Keratinocyte (primary cell): Measurements from ENCODE around the gene ST6GAL1. TPM values are rescaled to one million over a fixed set of nuclear protein-coding genes. Genes with fewer than 3 reads are reported as not detected.

Source experiments
- DNase-seq: peaks from one replicate; pipeline ENCODE4 v3.0.0-alpha.2; 2011; ENCODE audit warnings: low read depth, missing footprints, low spot score
- FAIRE-seq: peaks from 2 replicates; lab custom pipeline; 2011; peaks lifted over from hg19 to GRCh38; lab: Jason Lieb, UNC
- H2AFZ ChIP-seq: 2 replicates; pipeline ENCODE4 v1.6.0; 2012; ENCODE audit warnings: low read length, control low read depth, inconsistent platforms; ENCODE audit not compliant: control insufficient read depth
- H3K27ac ChIP-seq: 2 replicates; pipeline ENCODE4 v1.5.1; 2011; ENCODE audit warnings: low read length; ENCODE audit not compliant: control insufficient read depth, insufficient read depth
- H3K27me3 ChIP-seq: 3 replicates; pipeline ENCODE4 v1.6.0; 2011; ENCODE audit warnings: low read length; ENCODE audit not compliant: control insufficient read depth, insufficient read depth; ENCODE audit errors: extremely low read depth
- H3K36me3 ChIP-seq, 2 experiments: 2 replicates in 1 of 2; 3 replicates in 1 of 2; pipeline ENCODE4 v1.5.1; 2011; ENCODE audit warnings: low read length in 2 of 2, mild to moderate bottlenecking in 1 of 2; ENCODE audit not compliant: control insufficient read depth in 2 of 2, insufficient read depth in 2 of 2; ENCODE audit errors: extremely low read depth in 1 of 2
- H3K4me1 ChIP-seq: 3 replicates; pipeline ENCODE4 v1.5.1; 2011; ENCODE audit warnings: low read length; ENCODE audit not compliant: control insufficient read depth, insufficient read depth; ENCODE audit errors: extremely low read depth
- H3K4me2 ChIP-seq: 3 replicates; pipeline ENCODE4 v1.6.0; 2011; ENCODE audit warnings: low read depth, low read length; ENCODE audit not compliant: control insufficient read depth, insufficient read depth; ENCODE audit errors: extremely low read depth
- H3K4me3 ChIP-seq, 3 experiments: fragments of 200-600 bp in 1 of 3; sonication (generic) in 1 of 3; 2 replicates in 2 of 3; 3 replicates in 1 of 3; pipeline ENCODE4 v1.5.1; 2011 to 2016; ENCODE audit warnings: low read length in 3 of 3, mild to moderate bottlenecking in 3 of 3, control low read depth in 2 of 3, inconsistent platforms in 1 of 3, low read depth in 1 of 3, mixed read lengths in 1 of 3, mixed run types in 1 of 3, moderate library complexity in 1 of 3; ENCODE audit not compliant: control insufficient read depth in 2 of 3, insufficient read depth in 2 of 3; ENCODE audit errors: extremely low read depth in 1 of 3
- H3K79me2 ChIP-seq: 2 replicates; pipeline ENCODE4 v1.6.0; 2012; ENCODE audit warnings: low read length; ENCODE audit not compliant: control insufficient read depth, insufficient read depth
- H3K9ac ChIP-seq: 3 replicates; pipeline ENCODE4 v1.6.0; 2011; ENCODE audit warnings: low read length; ENCODE audit not compliant: control insufficient read depth, insufficient read depth; ENCODE audit errors: extremely low read depth
- H3K9me1 ChIP-seq: 3 replicates; pipeline ENCODE4 v1.6.0; 2011; ENCODE audit warnings: low read length; ENCODE audit not compliant: control insufficient read depth, insufficient read depth; ENCODE audit errors: extremely low read depth
- H3K9me3 ChIP-seq: 2 replicates; pipeline ENCODE4 v1.5.1; 2012; ENCODE audit warnings: low read depth, low read length; ENCODE audit not compliant: control insufficient read depth
- H4K20me1 ChIP-seq: 3 replicates; pipeline ENCODE4 v1.6.0; 2011; ENCODE audit warnings: low read length; ENCODE audit not compliant: control insufficient read depth, insufficient read depth; ENCODE audit errors: extremely low read depth
- CTCF ChIP-seq, 3 experiments: IDR thresholded peaks in 1 of 3; conservative IDR thresholded peaks in 1 of 3; optimal IDR thresholded peaks in 1 of 3; 2 replicates in 2 of 3; 3 replicates in 1 of 3; pipeline versions ENCODE3 to v1.5.1; 2011; ENCODE audit warnings: low read length in 3 of 3, mild to moderate bottlenecking in 3 of 3, moderate library complexity in 2 of 3, control low read depth in 1 of 3, inconsistent platforms in 1 of 3; ENCODE audit not compliant: insufficient read depth in 2 of 3; ENCODE audit errors: extremely low read depth in 1 of 3
- EZH2 ChIP-seq: IDR thresholded peaks from one replicate; pipeline ENCODE4 v1.6.1; 2012; ENCODE audit warnings: inconsistent platforms, mild to moderate bottlenecking, low read length, moderate library complexity
- dilution Hi-C: fragments of 300-500 bp; cut with MboI; formaldehyde crosslinking; loops from one replicate; pipeline ENCODE4 v1.7.0; 2020; ENCODE audit warnings: low sequenced_read_pairs; ENCODE audit not compliant: extremely low pct_ligation_motif_present
- polyA plus RNA-seq, 5 experiments: library from polyadenylated mRNA; depleted of rRNA in 3 of 5; stranded (reverse) in 3 of 5; stranded (forward) in 1 of 5; unstranded in 1 of 5; fragments of >200 nt; gene quantifications; 1 replicate in 1 of 5; 2 replicates in 3 of 5; 3 replicates in 1 of 5; pipeline versions ENCODE4 v1.2.1 to v1.2.3, GENCODE V29; 2011 to 2012; ENCODE audit warnings: missing spikeins in 2 of 5, low read depth in 1 of 5, low replicate concordance in 1 of 5

The ST6GAL1 gene
- polyA plus RNA-seq, 1 donor (not counting 4 experiments of a cell fraction or from before 2014, with no cell fraction given) = 7.5 TPM

GRCh38 chr3:187049462-187050101 lies 119.3 kb downstream of the ST6GAL1 start:
- H3K27me3 ChIP-seq = no peaks in the 10 kb centered on the region
- TF ChIP-seq EZH2 (no peak), CTCF (optimal IDR thresholded peaks at IDR 0.05 in 1 of 3, IDR thresholded peaks at IDR 0.05 in 1 of 3, conservative IDR thresholded peaks at IDR 0.05 in 1 of 3; ENCODE audit: extremely low read depth in 1 of 3, insufficient read depth in 2 of 3, low read length in 3 of 3) (no peak)
- FAIRE-seq (no peak), DNase-seq (no peak)
- H3K9me1 ChIP-seq = no peaks in the 10 kb centered on the region
- H3K9ac ChIP-seq = no peak overlapping the region
- no peaks in the 10 kb centered on the region for H3K79me2 ChIP-seq
- H3K36me3 ChIP-seq = peaks cover 0 to 2% of the 10 kb centered on the region in 2 experiments
- H3K4me1 ChIP-seq = no peaks in the 10 kb centered on the region
- no peak overlapping the region for H2AFZ ChIP-seq
- H3K27ac ChIP-seq = no peak overlapping the region
- no peaks in the 10 kb centered on the region for H4K20me1 ChIP-seq
- H3K4me2 ChIP-seq = no peak overlapping the region
- no peak overlapping the region for H3K4me3 ChIP-seq
- dilution Hi-C loops = no loop called here
- H3K9me3 ChIP-seq = no peaks in the 10 kb centered on the region

- Histone ChIP-seq H3K9me1 (no peaks in the 10 kb centered on the region), H3K4me2 (no peak overlapping the region), H3K4me3 (no peak overlapping the region), H3K27me3 (no peaks in the 10 kb centered on the region), H4K20me1 (no peaks in the 10 kb centered on the region), H3K79me2 (no peaks in the 10 kb centered on the region), H2AFZ (no peak overlapping the region), H3K4me1 (no peaks in the 10 kb centered on the region), H3K36me3 (peaks cover 0 to 2% of the 10 kb centered on the region in 2 experiments), H3K27ac (no peak overlapping the region), H3K9ac (no peak overlapping the region), H3K9me3 (no peaks in the 10 kb centered on the region)
- FAIRE-seq (no peak), DNase-seq (no peak)
- dilution Hi-C loops = no loop called here
- TF ChIP-seq CTCF (optimal IDR thresholded peaks at IDR 0.05 in 1 of 3, IDR thresholded peaks at IDR 0.05 in 1 of 3, conservative IDR thresholded peaks at IDR 0.05 in 1 of 3; ENCODE audit: extremely low read depth in 1 of 3, insufficient read depth in 2 of 3, low read length in 3 of 3) (no peak), EZH2 (no peak)
Measured at GRCh38 chr3:187051066-187051465, 120.7 kb downstream of the ST6GAL1 start.
